NCI-H1694 treated with DMSO at 0.1 percent for 48 hours (cell line): ENCODE measurements around the gene IQSEC1.
A peak's percentile ranks its signal among the peaks of the same experiment; 100 is the strongest.

ENCODE experiments used
- DNase-seq: peaks from one replicate; lab custom pipeline; 2025; lab: John Stamatoyannopoulos, UW

Gene IQSEC1

DNA sequence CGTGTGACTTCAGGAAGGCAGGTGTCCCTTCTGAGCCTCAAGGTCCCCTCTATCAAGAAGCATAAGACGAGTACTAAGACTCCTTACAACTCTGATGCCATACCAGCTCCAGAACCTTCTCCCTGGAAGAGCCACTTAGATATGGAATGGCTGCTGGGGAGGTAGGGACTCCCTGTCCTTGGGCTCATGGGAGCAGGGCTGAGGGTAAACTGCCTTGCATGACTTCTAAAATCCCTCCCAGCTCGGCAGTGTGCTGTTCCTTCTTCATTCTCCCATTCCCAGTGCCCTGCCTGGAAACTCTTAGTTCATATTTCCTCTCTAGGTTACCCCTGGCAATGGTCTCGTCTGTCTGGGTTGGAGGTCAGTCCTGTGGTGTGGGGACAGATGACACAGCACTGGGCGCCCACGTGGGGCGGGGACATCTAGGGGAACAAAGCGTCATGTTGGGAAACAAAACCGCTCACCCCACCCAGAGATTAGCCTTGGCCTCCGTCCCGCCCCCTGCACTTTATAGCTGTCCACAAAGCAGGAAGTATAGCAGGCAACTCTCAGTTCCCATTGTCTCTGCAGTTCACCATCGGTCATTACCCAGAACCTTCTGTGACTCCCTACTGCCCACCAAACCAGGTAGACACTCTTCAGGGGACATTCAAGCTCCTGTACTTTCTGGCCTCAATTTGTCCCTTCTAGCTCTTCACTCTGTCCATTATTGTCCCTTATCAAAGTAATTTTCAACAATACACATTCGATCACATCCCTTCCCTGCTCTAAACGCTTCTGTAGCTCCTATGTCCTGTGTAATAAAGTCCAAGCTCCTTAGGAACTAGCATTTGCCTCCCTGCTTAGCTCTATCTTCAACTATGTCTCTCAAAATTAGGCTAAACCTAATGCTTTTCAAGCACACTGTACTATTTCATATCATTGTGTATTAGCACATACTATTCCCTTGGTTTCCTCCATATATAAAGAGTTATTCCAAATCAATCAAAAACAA, 73.8 kb downstream of the IQSEC1 start:
- DNase-seq: no peak

DNA sequence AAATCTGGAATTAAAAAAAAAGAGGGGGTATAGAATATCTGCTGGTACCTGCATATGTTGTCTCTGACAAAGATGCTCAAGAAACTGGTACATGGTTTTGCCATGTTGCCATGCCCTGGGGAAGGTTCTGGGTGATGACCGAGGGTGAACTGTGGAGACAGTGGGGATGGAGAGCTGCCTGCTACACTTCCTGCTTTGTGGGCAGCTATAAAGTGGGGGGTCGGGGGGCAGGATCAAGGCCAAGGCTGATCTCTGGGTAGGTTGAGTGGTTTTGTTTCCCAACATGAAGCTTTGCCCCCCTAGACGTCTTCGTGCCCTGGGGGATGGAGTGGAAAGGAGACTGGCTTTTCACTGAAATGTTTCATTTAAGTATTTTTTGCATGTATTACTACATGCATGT, 74.6 kb downstream of the IQSEC1 start:
- no peak for DNase-seq

DNA sequence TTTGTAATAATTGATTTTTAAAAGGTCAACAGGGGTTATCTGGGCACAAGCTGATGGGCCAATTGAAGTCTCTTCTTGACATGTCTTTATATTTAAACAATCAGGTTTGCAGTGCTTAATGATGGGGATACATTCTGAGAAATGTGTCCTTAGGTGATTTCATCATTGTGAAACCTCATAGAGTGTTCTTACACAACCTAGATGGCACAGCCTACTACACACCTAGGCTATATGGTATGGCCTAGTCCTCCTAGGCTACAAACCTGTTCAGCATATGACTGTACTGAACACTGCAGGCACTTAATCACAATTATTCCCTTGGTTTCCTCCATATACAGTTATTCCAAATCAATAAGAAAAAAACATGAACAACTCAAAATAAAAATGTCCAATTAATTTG, 75.8 kb downstream of the IQSEC1 start:
- no peak for DNase-seq

DNA sequence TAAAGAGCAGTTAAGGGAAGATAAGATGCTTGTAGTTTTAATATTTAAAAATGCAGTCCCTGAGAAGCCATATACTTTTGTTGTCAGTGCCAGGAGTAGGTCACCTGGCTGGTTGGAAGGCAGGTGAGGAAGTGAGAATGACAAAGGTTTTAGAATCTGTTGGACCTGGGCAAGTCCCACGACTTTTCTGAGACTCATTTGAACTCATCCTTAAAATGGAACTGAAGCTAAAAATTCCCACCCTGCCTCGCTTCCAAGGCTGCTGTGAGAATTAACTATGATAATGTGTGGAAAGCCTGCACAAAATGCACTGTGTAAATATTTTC, 77.1 kb downstream of the IQSEC1 start:
- no peak for DNase-seq

DNA sequence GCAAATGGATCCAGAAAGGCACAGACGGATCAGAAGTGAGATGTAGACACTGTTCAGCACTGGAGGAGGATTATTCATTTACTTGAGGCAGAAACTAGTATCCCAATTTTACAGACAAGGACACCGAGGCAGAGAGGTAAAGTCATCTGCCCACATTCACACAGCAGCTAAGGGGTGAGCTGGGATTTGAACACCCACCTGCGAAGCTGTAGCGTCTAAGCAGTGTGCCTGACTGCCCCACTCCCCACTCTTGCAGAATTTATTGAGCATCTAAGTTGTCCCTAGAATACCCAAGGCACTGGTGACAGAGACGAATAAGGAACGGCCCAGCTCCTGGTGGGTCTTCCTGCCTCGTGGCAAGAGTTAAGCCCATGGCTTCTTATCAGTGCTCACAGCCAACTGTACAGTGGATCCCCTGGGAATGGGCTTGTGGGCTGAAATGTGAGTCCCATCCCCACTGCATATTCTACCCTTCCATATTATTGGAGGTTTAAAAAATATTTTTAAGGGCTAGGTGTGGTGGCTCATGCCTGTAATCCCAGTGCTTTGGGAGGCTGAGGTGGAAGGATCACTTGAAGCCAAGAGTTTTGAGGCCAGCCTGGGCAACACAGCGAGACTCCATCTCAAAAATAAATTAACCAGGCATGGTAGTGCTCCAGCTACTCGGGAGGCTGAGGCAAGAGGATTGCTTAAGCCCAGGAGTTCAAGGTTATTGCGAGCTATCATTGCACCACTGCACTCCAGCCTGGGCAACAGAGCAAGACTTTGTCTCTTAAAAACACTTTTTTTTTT, 77.6 kb downstream of the IQSEC1 start:
- no peak for DNase-seq

DNA sequence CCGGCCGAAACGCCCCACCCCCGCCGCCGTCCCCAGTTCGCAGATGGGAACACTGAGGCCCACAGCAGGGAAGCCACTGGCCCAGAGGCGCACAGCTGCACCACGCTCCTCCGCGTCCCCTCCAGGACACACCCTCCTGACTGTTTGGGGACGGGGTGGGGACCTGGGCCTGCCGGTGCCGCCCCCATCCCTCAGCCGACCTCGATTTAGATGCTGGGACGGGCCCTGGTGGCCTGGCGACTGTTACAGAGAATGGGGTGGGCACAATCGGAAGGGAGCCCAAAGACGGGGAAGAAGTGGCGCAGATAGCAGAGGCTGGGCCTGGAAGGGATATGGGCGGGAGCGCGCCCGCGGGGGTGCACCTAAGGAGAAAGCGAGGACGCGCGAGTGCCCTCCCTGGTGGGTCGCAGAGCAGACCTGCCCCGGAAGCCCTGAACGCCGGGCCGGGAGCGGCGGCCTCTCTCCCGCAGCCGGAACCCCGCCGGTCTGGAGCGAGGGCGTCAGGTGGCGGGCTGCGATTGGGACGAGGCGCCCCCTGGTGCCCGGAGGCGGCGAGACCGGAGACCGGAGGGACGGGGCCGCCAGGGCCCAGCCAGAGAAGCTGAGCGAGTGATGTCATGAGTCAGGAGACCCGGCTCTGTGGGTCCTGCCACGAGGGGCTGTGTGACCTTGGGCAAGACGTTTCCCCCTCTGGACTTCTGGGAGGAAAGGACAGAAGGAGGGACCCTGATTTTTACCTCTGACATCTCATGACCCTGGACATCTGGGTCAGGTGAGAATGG, 78.4 kb downstream of the IQSEC1 start:
- DNase-seq: peak; percentile 9

DNA sequence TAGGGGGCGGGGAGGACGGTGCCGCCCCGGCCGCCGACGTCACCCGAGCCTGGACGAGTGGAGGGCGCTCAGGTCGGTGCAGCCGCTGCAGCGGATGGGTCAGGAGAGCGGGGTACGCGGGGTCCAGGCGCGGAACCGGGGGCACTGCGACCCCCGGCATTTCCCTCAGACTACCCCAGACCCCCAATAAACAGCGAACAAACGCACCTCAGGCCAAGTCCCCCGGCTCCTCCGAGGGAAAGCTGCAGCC, 78.9 kb downstream of the IQSEC1 start:
- DNase-seq: no peak

DNA sequence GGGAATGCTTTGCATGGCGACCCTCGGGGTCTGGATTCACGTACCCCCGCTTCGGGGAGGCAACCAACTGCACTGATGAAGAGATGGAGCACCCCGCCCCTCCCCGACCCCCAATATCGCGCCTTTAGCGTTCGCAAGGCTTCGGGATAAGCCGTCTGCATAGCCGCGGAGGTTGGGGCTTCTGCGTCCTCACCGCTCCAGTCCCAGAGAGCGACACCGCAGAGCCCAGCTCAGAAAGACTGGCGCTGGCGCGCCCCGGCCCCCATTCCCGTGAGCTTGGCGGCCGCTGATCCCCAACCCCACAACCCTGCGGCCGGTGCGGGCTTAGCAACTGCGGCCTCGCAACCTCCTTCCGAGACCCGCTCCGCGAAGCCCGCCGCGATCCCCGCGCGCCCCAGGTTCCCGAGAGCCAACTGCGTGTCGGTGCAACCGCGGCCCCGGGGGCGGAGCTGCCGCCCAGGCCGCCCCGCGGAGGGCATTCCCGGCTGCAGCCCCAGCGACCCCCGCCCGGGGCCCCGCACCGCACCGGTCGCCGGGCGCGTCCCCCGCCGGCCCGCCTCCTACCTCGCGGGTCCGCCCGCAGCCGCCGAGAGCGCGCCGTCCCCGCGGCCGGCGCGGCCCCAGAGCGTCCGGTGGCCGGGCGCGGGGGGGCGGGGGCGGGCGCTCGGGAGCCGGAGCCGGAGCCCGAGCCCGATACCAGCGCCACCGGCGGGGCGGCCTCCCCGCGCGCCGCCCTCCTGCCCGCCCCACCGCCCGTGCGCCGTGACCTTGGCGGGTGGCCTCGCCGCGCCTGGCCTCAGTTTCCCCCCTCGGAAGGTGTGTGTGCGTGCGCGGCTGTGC, 79.5 kb downstream of the IQSEC1 start:
- no peak for DNase-seq

DNA sequence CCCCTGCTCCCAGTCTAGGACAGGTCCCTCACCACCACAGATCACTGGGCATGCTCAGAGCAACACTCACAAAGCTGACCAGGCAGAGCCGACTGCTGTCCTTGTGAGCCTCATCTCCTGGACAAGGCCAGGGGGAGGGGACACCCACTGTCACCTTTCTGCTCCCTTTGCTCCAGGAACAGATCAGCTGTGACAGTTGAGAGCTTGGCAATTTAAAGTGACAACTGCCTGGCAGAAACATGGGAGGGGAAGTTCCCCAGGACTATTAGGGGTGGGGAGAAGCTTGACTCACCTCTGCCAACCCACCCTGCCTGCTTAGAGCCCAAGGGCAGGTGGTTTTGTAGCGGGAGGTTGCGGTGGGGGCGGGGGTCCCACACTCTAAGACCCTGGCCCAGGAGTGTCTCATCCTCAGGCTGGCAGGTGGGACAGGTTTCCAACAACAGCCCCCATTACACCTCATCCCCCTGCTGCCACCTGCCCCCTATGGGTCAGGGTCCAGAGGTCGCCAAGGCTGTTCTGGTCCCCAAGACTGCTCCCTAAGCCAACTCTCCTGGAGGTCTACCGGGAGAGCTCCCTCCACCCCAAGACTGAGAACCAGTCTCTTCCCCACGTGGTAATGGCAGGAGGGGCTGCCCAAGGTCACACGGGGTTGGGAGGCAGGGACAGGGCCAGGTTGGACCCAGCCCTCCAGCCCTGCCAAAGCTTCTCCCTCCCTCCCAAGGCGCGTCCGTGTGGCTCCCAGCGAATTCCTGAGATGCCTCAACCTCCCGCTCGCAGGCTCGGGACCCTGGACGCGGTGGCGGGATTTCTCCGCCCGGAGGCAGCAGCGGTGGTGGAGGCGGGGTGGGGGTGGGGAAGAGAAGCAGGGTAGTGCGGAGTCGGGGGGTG, 80.4 kb downstream of the IQSEC1 start:
- no peak for DNase-seq

DNA sequence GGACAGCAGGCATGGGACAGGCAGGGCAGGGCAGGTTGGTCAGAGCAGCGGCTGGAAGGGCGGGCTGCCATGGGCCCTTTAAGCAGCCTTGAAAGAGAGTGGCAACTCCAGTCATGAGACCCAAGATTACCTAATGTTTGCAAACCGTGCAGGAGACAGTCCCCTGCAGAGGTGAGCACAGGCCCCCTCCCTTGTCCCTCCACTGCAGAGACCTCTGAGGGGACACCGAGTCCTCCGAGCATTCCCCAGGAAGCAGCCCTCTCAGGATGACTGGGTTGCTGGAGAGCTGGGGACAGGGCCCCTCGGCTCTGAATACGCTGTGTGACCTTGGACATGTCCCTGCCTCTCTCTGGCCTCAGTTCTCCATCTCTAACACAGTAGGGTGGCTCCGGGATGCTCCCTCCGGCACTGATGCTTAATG, 81.4 kb downstream of the IQSEC1 start:
- DNase-seq: no peak

DNA sequence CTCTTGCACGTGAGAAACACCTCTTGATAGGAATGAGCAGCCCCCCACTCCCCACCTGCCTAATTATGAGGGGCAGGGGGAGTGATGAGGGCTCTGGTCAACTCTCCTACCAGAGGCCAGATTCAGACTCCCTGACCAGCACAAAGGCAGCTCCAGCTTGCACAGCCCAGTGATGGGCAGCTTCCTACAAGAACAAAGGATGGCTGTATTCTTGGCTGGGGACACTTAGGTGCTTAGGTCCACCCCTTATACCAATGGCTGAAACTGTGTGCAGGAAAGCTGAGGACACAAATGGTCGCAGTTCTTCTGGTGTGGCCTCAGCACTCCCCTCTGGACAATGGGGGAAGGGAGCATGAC, 81.8 kb downstream of the IQSEC1 start:
- no peak for DNase-seq

DNA sequence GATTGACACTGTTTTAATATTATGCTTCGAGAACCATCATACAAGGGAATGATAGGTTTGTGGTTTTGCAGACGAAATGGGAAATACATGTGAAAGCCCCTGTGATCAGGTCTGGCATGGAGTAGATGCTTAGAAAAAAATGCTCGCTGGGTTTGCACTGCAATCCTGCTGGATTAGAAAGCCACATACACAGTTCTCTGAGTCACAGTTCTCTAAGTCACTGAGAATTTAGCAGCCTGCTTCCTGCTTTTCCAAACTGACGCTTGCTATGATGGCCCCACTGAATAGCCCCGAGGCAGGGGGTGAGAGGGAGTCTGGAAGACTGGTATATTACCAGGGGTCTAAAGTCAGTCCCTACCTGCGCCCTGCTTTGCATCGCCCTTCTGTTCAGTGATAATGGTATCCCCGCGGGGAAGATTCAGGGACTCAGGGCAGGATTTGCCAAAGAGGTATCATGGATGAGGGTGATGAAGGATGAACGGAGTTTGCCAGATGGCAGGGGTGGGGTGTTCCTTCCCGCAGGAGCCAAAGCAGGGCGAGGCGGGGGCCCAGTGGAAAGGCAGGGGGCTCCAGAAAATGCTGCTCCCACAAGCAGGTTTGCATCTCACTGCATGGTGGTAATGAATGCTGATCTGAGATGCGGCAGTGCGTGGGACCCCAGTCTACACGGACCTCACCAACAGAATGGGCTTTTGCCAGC, 82.3 kb downstream of the IQSEC1 start:
- DNase-seq: no peak

DNA sequence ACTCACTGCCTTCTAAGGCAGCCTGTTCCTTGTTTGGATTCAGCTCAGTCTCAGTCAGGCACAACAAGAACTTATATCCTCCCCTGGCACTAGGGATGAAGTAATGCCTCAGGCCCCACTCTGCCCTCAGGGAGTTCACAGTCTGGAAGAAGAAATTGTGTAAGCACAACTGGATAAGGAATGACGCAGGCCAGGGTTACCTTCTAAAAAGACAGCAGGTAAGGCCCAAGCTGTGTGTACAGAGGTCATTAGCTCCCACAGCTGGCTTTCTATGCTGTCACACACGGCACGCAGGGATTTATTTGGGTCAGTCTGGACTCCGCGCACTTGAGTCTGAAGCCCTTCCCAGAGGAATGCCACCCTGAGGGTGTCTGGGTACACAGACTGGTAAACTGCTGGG, 82.9 kb downstream of the IQSEC1 start:
- DNase-seq: no peak

DNA sequence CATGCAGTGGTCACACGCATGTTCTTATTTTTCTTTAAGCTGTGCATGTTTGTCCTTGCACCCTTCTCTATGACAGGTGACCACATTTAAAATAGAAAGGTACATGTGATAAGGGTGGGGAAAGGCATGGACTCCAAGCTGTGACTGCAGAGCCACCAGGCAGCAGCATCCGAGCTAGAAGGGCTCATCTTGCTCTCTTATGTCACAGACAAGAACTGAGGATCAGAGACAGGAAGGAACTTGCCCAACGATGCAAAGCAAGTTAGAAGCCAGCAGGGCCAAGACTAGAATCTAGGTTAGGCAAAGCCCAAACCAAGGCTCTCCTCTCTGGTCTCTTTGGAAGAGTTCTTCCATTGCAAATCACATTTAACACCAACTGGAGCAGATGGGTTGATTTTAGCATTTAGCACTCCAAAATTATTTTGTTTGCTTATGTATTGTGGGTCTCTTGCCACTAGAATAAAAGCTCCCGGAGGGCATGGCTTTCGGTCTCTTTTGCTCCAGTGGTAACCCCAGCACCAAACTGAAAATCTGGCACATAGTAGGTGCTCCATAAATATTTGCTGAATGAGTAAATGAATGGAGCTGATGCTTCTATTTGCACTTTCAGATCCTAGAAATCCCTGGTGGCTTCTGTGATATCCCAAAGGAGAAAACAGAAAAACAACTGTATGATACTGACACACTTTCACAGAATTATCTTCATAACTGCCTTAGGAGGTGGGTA, 84.3 kb downstream of the IQSEC1 start:
- DNase-seq: no peak

DNA sequence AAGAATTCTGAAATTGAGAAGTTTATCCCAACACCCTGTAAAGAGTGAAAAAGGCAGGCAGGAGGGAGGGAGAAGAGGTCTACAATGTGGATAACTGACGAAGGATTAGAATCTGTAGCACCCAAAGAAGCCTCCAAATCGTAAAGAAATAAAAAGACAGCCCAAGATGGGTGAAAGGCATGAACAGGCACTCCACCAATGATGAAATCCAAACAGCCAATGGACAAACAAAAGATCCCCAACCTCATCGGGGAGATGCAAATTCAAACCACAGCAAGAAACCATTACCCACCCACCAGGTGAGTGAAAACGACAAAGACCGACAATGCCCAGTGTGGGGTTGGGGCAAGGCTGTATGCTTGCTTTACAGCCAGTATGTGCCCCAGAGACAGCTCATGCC, 85.6 kb downstream of the IQSEC1 start:
- DNase-seq: no peak

DNA sequence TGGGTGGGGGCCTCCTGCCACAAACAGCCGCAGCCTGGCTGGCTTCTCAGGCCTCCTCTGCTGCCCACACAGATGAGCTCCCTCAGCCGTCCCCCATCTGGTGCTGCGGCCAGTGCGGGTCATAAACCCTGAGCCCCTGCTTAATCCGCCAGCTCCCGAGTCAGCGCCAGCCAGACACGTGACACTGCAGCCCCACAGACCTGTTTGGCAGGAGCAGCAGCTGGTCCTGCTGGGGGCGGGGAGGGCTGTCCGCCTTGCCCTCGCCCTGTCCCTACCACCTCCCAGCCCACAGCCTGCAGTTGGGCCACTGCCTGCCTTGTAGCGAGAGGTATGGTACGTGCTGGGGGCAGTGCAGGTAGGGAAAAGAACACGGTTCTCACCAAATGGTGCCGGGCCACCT, 86.2 kb downstream of the IQSEC1 start:
- DNase-seq: no peak

DNA sequence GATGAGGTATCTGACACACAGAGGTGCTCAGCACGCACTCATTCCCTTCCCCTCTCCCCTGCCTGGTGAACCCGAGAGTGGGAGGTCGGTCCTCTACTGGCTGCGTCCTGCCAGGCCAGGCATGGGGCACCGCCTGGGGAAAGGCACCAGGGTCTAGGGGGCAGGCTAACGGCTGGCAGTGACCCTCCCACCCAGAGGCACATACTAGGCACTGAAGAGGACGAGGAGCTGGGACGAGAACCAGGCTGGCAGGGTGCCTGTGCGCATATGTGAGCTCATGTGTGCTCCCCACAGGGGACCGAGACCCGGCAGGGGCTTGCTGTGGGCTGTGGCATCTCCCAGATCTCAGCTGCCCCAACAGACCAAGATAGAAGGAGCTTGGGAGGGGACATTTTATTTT, 86.7 kb downstream of the IQSEC1 start:
- no peak for DNase-seq

DNA sequence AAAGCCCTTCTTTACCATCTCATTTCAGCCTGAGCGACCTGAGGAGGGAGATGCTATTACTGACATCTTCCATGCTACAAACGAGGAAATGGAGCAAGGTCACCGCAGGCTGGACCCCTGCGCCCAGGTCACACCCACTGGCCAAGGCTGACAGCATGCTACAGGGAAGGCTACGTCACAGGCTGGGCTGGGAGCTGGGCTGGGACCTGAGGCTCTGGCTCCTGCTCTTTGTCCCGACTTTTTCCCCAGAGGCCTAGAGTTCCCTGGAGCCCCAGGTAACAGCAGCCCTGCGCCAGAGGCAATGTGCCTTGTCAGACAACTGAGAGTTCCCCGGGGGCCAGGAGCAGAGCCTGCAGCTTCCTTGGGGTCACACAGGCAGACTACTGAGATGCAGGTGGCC, 87.2 kb downstream of the IQSEC1 start:
- no peak for DNase-seq

DNA sequence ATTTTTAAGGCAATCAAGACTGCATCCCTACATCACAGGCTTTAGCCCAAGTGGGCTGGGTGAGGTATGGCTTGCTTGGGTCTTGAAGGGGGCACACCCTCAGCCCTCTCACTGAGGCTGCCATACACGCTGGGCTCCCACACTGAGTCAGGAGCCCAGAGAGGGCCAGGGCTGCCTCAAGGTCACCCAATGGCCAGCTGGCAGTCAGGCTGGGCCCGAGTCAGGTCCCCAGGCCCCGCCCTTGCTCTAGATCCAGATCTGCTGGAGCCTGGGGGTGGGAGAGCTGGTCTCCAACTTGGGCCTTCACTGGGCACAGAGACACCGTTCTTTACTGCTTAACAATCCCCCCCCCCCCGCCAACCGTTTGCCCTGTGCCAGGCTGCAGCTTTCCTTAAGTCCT, 88.1 kb downstream of the IQSEC1 start:
- DNase-seq: no peak
